ENCODE results near the gene NOXO1. TPM values are rescaled to one million over a fixed set of nuclear protein-coding genes. Genes with fewer than 3 reads are reported as not detected.

The NOXO1 gene
- total and polyA plus RNA-seq, 10 of the 15 experiments (the other 5 are each of a cell fraction or from before 2014, with no cell fraction given), result 0.09 to 0.76 (median 0.26) TPM; not detected in 4

GRCh38 chr16:1983544-1984346, 2.5 kb upstream of the NOXO1 start, which contains the start of gene GFER (continued):
- TF ChIP-seq ZBTB11 (CRISPR knock-in tag; IDR thresholded peaks at IDR 0.05) (no peak), CBX3 (IDR thresholded peaks at IDR 0.05; ENCODE audit: borderline replicate concordance, low read depth) (no peak), IKZF2 (IDR thresholded peaks at IDR 0.05) (no peak), SP1 (IDR thresholded peaks at IDR 0.05; ENCODE audit: low read depth, low read length) (no peak), RAD21 (IDR thresholded peaks at IDR 0.05; ENCODE audit: insufficient read depth, low read depth, low read length) (no peak), ZNF384 (IDR thresholded peaks at IDR 0.05; ENCODE audit: borderline replicate concordance, low read depth, low read length) (no peak), EGR1 (IDR thresholded peaks at IDR 0.05; ENCODE audit: borderline replicate concordance in 1 of 2, low read depth in 2 of 2, low read length in 2 of 2) (peak in 1 of 2 experiments; percentile 37; a peak in 1 of 3 replicates), PML (IDR thresholded peaks at IDR 0.05; ENCODE audit: low read length) (no peak), IRF4 (IDR thresholded peaks at IDR 0.05; ENCODE audit: low read depth, low read length) (no peak), ZNF217 (IDR thresholded peaks at IDR 0.05) (no peak), SPI1 (IDR thresholded peaks at IDR 0.05; ENCODE audit: borderline replicate concordance, insufficient read depth, low read depth, low read length) (no peak), NR2C2 (IDR thresholded peaks at IDR 0.05; ENCODE audit: borderline replicate concordance, control insufficient read depth, insufficient read length, low read depth) (no peak), MTA2 (IDR thresholded peaks at IDR 0.05; ENCODE audit: low read depth) (no peak), NR2F1 (conservative IDR thresholded peaks at IDR 0.05) (peak; percentile 100), PAX8 (IDR thresholded peaks at IDR 0.05) (no peak), ZSCAN29 (IDR thresholded peaks at IDR 0.05) (no peak)
- TF ChIP-seq, protein P1, sequence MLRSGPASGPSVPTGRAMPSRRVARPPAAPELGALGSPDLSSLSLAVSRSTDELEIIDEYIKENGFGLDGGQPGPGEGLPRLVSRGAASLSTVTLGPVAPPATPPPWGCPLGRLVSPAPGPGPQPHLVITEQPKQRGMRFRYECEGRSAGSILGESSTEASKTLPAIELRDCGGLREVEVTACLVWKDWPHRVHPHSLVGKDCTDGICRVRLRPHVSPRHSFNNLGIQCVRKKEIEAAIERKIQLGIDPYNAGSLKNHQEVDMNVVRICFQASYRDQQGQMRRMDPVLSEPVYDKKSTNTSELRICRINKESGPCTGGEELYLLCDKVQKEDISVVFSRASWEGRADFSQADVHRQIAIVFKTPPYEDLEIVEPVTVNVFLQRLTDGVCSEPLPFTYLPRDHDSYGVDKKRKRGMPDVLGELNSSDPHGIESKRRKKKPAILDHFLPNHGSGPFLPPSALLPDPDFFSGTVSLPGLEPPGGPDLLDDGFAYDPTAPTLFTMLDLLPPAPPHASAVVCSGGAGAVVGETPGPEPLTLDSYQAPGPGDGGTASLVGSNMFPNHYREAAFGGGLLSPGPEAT (IDR thresholded peaks at IDR 0.05; ENCODE audit: low read depth), result no peak
- TF ChIP-seq, protein P2, sequence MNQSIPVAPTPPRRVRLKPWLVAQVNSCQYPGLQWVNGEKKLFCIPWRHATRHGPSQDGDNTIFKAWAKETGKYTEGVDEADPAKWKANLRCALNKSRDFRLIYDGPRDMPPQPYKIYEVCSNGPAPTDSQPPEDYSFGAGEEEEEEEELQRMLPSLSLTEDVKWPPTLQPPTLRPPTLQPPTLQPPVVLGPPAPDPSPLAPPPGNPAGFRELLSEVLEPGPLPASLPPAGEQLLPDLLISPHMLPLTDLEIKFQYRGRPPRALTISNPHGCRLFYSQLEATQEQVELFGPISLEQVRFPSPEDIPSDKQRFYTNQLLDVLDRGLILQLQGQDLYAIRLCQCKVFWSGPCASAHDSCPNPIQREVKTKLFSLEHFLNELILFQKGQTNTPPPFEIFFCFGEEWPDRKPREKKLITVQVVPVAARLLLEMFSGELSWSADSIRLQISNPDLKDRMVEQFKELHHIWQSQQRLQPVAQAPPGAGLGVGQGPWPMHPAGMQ (IDR thresholded peaks at IDR 0.05; ENCODE audit: borderline replicate concordance), result no peak
- TF ChIP-seq, protein P3, sequence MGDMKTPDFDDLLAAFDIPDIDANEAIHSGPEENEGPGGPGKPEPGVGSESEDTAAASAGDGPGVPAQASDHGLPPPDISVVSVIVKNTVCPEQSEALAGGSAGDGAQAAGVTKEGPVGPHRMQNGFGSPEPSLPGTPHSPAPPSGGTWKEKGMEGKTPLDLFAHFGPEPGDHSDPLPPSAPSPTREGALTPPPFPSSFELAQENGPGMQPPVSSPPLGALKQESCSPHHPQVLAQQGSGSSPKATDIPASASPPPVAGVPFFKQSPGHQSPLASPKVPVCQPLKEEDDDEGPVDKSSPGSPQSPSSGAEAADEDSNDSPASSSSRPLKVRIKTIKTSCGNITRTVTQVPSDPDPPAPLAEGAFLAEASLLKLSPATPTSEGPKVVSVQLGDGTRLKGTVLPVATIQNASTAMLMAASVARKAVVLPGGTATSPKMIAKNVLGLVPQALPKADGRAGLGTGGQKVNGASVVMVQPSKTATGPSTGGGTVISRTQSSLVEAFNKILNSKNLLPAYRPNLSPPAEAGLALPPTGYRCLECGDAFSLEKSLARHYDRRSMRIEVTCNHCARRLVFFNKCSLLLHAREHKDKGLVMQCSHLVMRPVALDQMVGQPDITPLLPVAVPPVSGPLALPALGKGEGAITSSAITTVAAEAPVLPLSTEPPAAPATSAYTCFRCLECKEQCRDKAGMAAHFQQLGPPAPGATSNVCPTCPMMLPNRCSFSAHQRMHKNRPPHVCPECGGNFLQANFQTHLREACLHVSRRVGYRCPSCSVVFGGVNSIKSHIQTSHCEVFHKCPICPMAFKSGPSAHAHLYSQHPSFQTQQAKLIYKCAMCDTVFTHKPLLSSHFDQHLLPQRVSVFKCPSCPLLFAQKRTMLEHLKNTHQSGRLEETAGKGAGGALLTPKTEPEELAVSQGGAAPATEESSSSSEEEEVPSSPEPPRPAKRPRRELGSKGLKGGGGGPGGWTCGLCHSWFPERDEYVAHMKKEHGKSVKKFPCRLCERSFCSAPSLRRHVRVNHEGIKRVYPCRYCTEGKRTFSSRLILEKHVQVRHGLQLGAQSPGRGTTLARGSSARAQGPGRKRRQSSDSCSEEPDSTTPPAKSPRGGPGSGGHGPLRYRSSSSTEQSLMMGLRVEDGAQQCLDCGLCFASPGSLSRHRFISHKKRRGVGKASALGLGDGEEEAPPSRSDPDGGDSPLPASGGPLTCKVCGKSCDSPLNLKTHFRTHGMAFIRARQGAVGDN (IDR thresholded peaks at IDR 0.05), result peak; percentile 88

Measured in GM12878 (cell line).